Endothelial cell (in vitro differentiated cells): ENCODE data around the gene IFT80. TPM values are rescaled to one million over a fixed set of nuclear protein-coding genes. Genes with fewer than 3 reads are reported as not detected.

Experiments used
- DNase-seq: peaks from one replicate; pipeline ENCODE4 v3.0.0; 2021; ENCODE audit warnings: low spot score
- H3K27ac Mint-ChIP-seq: one replicate; pipeline ENCODE4 v1.8.0; 2021; ENCODE audit warnings: mixed read lengths, inconsistent platforms; ENCODE audit not compliant: unreplicated experiment
- H3K27me3 Mint-ChIP-seq: one replicate; pipeline ENCODE4 v1.8.0; 2021; ENCODE audit warnings: mild to moderate bottlenecking, moderate library complexity, mixed read lengths, inconsistent platforms; ENCODE audit not compliant: unreplicated experiment
- H3K36me3 Mint-ChIP-seq: one replicate; pipeline ENCODE4 v1.8.0; 2021; ENCODE audit warnings: mild to moderate bottlenecking, low read depth, mixed read lengths, inconsistent platforms; ENCODE audit not compliant: unreplicated experiment
- H3K4me1 Mint-ChIP-seq: one replicate; pipeline ENCODE4 v1.8.0; 2021; ENCODE audit warnings: mild to moderate bottlenecking, mixed read lengths, inconsistent platforms; ENCODE audit not compliant: unreplicated experiment
- H3K4me3 Mint-ChIP-seq: one replicate; pipeline ENCODE4 v1.8.0; 2021; ENCODE audit warnings: mild to moderate bottlenecking, mixed read lengths, inconsistent platforms; ENCODE audit not compliant: unreplicated experiment
- H3K9me3 Mint-ChIP-seq: one replicate; pipeline ENCODE4 v1.8.0; 2021; ENCODE audit warnings: mixed read lengths, inconsistent platforms; ENCODE audit not compliant: unreplicated experiment
- total RNA-seq: library from RNA; stranded (reverse); fragmentation: NEBNext Ultra II Directional; extraction: Animal tissue kit (Norgen Biotek cat#: 25700); gene quantifications from one replicate; pipeline ENCODE4 v1.2.1, GENCODE V29; 2021; ENCODE audit not compliant: unreplicated experiment
- TF ChIP-seq, protein P1 (sequence below): fragments of 200-600 bp; sonication (generic); IDR thresholded peaks from one replicate; pipeline ENCODE4 v1.5.0; 2021; ENCODE audit warnings: antibody characterized with exemption; ENCODE audit not compliant: unreplicated experiment

IFT80 gene
- total RNA-seq, 1 donor from 2014 or later = 33.2 TPM

DNA sequence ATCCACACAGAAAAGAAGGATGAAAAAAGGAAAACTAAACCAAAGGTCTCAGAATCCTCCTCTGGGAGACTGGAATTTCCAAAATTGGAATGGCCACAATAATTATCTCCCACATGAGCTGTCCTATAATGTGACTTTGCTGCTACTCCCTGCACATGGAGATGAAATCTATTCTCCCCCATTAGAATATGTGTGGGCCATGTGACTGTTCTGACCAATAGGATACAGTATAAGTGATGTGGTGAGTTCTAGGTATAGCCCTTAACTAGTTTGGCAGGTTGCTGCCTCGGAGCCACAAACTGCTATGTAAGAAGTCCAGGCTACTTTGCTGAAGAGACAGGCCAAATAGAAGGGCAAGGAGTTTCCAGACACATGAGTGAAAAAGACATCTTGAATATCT lies 45.4 kb upstream of the IFT80 start:
- no peak for DNase-seq
- Mint-ChIP-seq H3K36me3 (peaks cover 10% of the 10 kb centered on the region), H3K27ac (no peak overlapping the region), H3K27me3 (no peaks in the 10 kb centered on the region), H3K9me3 (no peaks in the 10 kb centered on the region), H3K4me1 (peaks cover 16% of the 10 kb centered on the region), H3K4me3 (no peak overlapping the region)
- TF ChIP-seq, protein P1, sequence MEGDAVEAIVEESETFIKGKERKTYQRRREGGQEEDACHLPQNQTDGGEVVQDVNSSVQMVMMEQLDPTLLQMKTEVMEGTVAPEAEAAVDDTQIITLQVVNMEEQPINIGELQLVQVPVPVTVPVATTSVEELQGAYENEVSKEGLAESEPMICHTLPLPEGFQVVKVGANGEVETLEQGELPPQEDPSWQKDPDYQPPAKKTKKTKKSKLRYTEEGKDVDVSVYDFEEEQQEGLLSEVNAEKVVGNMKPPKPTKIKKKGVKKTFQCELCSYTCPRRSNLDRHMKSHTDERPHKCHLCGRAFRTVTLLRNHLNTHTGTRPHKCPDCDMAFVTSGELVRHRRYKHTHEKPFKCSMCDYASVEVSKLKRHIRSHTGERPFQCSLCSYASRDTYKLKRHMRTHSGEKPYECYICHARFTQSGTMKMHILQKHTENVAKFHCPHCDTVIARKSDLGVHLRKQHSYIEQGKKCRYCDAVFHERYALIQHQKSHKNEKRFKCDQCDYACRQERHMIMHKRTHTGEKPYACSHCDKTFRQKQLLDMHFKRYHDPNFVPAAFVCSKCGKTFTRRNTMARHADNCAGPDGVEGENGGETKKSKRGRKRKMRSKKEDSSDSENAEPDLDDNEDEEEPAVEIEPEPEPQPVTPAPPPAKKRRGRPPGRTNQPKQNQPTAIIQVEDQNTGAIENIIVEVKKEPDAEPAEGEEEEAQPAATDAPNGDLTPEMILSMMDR = no peak

DNA sequence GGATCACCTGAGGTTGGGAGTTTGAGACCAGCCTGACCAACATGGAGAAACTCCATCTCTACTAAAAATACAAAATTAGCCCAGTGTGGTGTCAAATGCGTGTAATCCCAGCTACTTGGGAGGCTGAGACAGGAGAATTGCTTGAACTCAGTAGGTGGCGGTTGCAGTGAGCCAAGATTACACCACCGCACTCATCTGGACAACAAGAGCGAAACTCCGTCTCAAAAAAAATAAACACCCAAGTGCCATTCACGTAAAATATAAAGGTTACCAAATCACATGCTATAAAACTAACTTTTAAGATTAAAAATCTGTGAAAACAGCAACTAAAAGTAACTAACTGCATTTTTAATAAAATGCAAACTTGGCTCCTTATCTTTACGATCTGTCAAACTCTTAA lies 41.7 kb upstream of the IFT80 start:
- Mint-ChIP-seq H3K4me1 (peaks cover 8% of the 10 kb centered on the region), H3K27me3 (no peaks in the 10 kb centered on the region), H3K36me3 (peaks cover 10% of the 10 kb centered on the region), H3K9me3 (no peaks in the 10 kb centered on the region), H3K27ac (no peak overlapping the region), H3K4me3 (no peak overlapping the region)
- DNase-seq = no peak
- TF ChIP-seq, protein P1 = no peak

- TF ChIP-seq, protein P1 = no peak
- no peak overlapping the region for H3K27ac Mint-ChIP-seq
- H3K27me3 Mint-ChIP-seq = no peaks in the 10 kb centered on the region
- no peaks in the 10 kb centered on the region for H3K9me3 Mint-ChIP-seq
- no peak for DNase-seq
- peaks cover 5% of the 10 kb centered on the region for H3K4me1 Mint-ChIP-seq
- peaks cover 6% of the 10 kb centered on the region for H3K36me3 Mint-ChIP-seq
- no peak overlapping the region for H3K4me3 Mint-ChIP-seq
Measured at GRCh38 chr3:160437083-160437455, 38.0 kb upstream of the IFT80 start.

DNA sequence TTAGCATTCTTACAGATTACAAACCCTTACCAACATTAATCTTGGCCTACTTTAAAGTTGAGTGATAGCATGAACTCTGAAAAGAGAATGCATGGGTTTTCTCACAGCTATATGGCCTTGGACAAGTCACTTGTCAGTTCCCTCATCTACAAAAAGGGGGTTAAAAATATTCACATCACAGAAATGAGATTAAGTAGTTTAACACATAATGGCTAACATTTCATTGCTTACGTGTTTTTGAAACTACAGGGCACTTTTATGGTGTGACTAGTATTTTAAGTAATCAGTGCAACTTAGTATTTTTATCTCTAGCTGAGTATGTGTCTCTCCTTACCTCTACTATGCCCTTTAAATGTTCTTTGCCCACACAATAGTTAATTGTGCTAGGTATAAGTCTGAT lies 36.7 kb upstream of the IFT80 start:
- TF ChIP-seq, protein P1 = no peak
- no peak overlapping the region for H3K27ac Mint-ChIP-seq
- no peak overlapping the region for H3K4me3 Mint-ChIP-seq
- H3K4me1 Mint-ChIP-seq = peaks cover 5% of the 10 kb centered on the region
- no peak for DNase-seq
- peaks cover 1% of the 10 kb centered on the region for H3K27me3 Mint-ChIP-seq
- no peaks in the 10 kb centered on the region for H3K9me3 Mint-ChIP-seq
- peaks cover 6% of the 10 kb centered on the region for H3K36me3 Mint-ChIP-seq

DNA sequence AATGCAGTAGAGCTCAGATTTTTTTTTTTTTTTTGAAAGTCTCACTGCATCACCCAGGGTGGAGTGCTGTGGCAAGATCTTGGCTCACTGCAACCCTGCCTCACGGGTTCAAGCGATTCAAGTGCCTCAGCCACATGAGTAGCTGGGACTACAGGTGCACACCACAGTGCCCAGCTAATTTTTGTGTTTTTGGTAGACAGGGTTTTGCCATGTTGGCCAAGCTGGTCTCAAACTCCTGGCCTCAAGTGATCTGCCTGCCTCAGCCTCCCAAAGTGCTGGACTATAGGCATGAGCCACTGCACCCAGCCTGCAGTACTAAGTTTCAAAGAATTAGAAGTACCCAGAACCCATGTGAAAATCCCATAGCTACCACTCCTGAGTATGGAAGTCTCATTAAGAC lies 36.1 kb upstream of the IFT80 start:
- Mint-ChIP-seq H3K27ac (no peak overlapping the region), H3K4me1 (peaks cover 5% of the 10 kb centered on the region), H3K27me3 (peaks cover 1% of the 10 kb centered on the region), H3K4me3 (no peak overlapping the region), H3K9me3 (no peaks in the 10 kb centered on the region), H3K36me3 (peaks cover 6% of the 10 kb centered on the region)
- TF ChIP-seq, protein P1 = no peak
- no peak for DNase-seq
